ENCODE results near the gene TIGD3.

DNA sequence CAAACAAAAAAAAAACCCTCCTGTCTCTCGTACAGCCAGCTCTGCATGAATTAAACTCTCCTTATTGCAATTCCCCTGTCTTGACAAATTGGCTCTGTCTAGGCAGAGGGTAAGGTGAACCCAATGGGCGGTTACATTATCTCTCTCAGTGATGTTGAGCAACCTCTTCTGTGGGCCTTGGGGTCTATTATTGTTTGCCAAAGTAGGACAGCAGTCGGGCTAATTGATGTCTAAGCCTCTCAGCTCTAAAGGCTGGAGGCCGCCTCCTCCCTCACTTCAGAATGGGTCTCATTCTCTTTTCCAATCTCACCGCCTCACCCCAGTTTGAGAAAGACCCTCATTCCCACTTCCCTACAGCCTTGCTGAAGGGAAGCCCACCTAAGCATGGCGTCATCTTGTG, 29.2 kb downstream of the TIGD3 start:
- TF ChIP-seq, protein P1, sequence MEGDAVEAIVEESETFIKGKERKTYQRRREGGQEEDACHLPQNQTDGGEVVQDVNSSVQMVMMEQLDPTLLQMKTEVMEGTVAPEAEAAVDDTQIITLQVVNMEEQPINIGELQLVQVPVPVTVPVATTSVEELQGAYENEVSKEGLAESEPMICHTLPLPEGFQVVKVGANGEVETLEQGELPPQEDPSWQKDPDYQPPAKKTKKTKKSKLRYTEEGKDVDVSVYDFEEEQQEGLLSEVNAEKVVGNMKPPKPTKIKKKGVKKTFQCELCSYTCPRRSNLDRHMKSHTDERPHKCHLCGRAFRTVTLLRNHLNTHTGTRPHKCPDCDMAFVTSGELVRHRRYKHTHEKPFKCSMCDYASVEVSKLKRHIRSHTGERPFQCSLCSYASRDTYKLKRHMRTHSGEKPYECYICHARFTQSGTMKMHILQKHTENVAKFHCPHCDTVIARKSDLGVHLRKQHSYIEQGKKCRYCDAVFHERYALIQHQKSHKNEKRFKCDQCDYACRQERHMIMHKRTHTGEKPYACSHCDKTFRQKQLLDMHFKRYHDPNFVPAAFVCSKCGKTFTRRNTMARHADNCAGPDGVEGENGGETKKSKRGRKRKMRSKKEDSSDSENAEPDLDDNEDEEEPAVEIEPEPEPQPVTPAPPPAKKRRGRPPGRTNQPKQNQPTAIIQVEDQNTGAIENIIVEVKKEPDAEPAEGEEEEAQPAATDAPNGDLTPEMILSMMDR (IDR thresholded peaks at IDR 0.05; ENCODE audit: low read length): no peak
- no peak for TF ChIP-seq EZH2phosphoT487 (IDR thresholded peaks at IDR 0.05; ENCODE audit: low read length)

Data from MM.1S (cell line).